GM21367 (cell line): ENCODE results near the gene SP2.

Source experiments
- ATAC-seq: cut with Tn5 transposase; IDR thresholded peaks from one replicate; pipeline ENCODE4 v1.9.1; 2021; ENCODE audit not compliant: unreplicated experiment

The SP2 gene

GRCh38 chr17:47889734-47890529, 6.1 kb upstream of the SP2 start:
- no peak for ATAC-seq

- ATAC-seq, result no peak
Measured at GRCh38 chr17:47891545-47892088, 4.4 kb upstream of the SP2 start.

- ATAC-seq, result no peak
Measured at GRCh38 chr17:47894498-47895346, 1.3 kb upstream of the SP2 start.

GRCh38 chr17:47895347-47895855, 635 bp upstream of the SP2 start:
- ATAC-seq, result no peak

- ATAC-seq, result no peak
Measured at GRCh38 chr17:47896672-47897490, 845 bp downstream of the SP2 start.

GRCh38 chr17:47897561-47897960, 1.5 kb downstream of the SP2 start:
- ATAC-seq, result no peak

GRCh38 chr17:47898241-47898640, 2.2 kb downstream of the SP2 start:
- ATAC-seq, result no peak

- ATAC-seq, result no peak
Measured at GRCh38 chr17:47899643-47900042, 3.6 kb downstream of the SP2 start.

GRCh38 chr17:47901423-47901822, 5.4 kb downstream of the SP2 start:
- no peak for ATAC-seq

- no peak for ATAC-seq
Measured at GRCh38 chr17:47902039-47902744, 6.2 kb downstream of the SP2 start.

GRCh38 chr17:47905221-47905733, 9.2 kb downstream of the SP2 start:
- no peak for ATAC-seq

GRCh38 chr17:47906443-47906842, 10.4 kb downstream of the SP2 start:
- no peak for ATAC-seq

GRCh38 chr17:47907932-47908562, 12.0 kb downstream of the SP2 start:
- no peak for ATAC-seq

GRCh38 chr17:47913050-47913449, 17.0 kb downstream of the SP2 start:
- ATAC-seq, result no peak

- no peak for ATAC-seq
Measured at GRCh38 chr17:47914306-47914948, 18.4 kb downstream of the SP2 start.

GRCh38 chr17:47915776-47916398, 19.9 kb downstream of the SP2 start:
- ATAC-seq, result no peak

GRCh38 chr17:47916489-47917208, 20.6 kb downstream of the SP2 start:
- no peak for ATAC-seq

- no peak for ATAC-seq
Measured at GRCh38 chr17:47917581-47917980, 21.5 kb downstream of the SP2 start.
